Measurements from ENCODE around the gene BCAR3. TPM values are rescaled to one million over a fixed set of nuclear protein-coding genes. Genes with fewer than 3 reads are reported as not detected.

The BCAR3 gene
- total and polyA plus RNA-seq, 2 of the 4 experiments (the other 2 are of a cell fraction): 41.4 to 46.4 TPM

- Histone ChIP-seq H3K14ac (replicated peaks; ENCODE audit: low read depth, low read length) (no peak overlapping the region), H3K9ac (ENCODE audit: low read depth, low read length) (no peak overlapping the region), H4K8ac (ENCODE audit: low read depth in 2 of 2, low read length in 2 of 2) (0 out of 4 replicates have a peak overlapping the region, but pooled peaks of 1 of the 2 experiments have one; percentile 1), H2AK5ac (ENCODE audit: low read depth, low read length) (no peak overlapping the region), H2BK20ac (ENCODE audit: low read depth, low read length) (0 out of 2 replicates have a peak overlapping the region, but pooled peaks have one; percentile 24), H4K5ac (ENCODE audit: low read depth, low read length) (no peak overlapping the region), H2BK5ac (ENCODE audit: low read depth, low read length, poor library complexity, severe bottlenecking) (peak overlapping the region; percentile 15), H3K23ac (ENCODE audit: low read depth, low read length) (no peak overlapping the region), H3K56ac (ENCODE audit: extremely low read depth, insufficient read depth, low read length) (no peak overlapping the region), H3K9me1 (ENCODE audit: insufficient read depth, low read length) (peaks cover 17% of the 10 kb centered on the region), H3K18ac (ENCODE audit: low read depth, low read length) (no peak overlapping the region), H2AFZ (replicated peaks; ENCODE audit: low read length, poor library complexity) (no peak overlapping the region), H2AK9ac (replicated peaks; ENCODE audit: low read depth, low read length, poor library complexity) (no peak overlapping the region), H3K4me2 (ENCODE audit: low read depth, low read length) (no peak overlapping the region; the same call in 1 of the 2 replicates), H3K36me3 (ENCODE audit: control insufficient read depth, insufficient read depth, low read length) (peaks cover 33% of the 10 kb centered on the region), H3K27ac (ENCODE audit: insufficient read depth, low read length) (peak overlapping the region; percentile 63; the same call in 1 of the 2 replicates), H3K4ac (ENCODE audit: low read depth, low read length) (0 out of 2 replicates have a peak overlapping the region, but pooled peaks have one; percentile 2), H4K91ac (ENCODE audit: insufficient read depth, low read depth, low read length) (0 out of 2 replicates have a peak overlapping the region, but pooled peaks have one; percentile 11), H3K79me1 (ENCODE audit: low read depth in 1 of 2, low read length in 2 of 2) (peaks cover 14 to 63% of the 10 kb centered on the region in 2 experiments), H3K4me3 (ENCODE audit: insufficient read depth, low read depth, low read length) (no peak overlapping the region), H3K4me1 (ENCODE audit: control insufficient read depth, insufficient read depth, low read length) (peaks cover 10% of the 10 kb centered on the region), H4K20me1 (ENCODE audit: insufficient read depth, low read length) (peaks cover 26% of the 10 kb centered on the region), H2BK15ac (ENCODE audit: low read depth, low read length) (no peak overlapping the region), H2BK120ac (ENCODE audit: low read depth, low read length) (no peak overlapping the region), H3K27me3 (ENCODE audit: control insufficient read depth, insufficient read depth, low read length) (no peaks in the 10 kb centered on the region), H3K9me3 (ENCODE audit: control insufficient read depth, insufficient read depth, low read length) (no peaks in the 10 kb centered on the region)
- intact Hi-C loops (cut with micrococcal nuclease) (no loop called here), in situ Hi-C loops (cut with MboI; ENCODE audit: low sequenced_read_pairs) (loop anchor here (25.0 kb wide), 1 partner anchor 103 kb away; no protein-coding TSS in a partner anchor), dilution Hi-C loops (cut with HindIII; ENCODE audit: low sequenced_read_pairs, unreplicated experiment) (no loop called here)
- ATAC-seq (ENCODE audit: low read depth) (peak; percentile 48), DNase-seq (peak; percentile 85)
- WGBS, 2 experiments (ENCODE audit: extremely low coverage in 2 of 2, insufficient read length in 1 of 2): no CpG with 5 or more reads among the region's 4 CpGs
- BruUV-seq (replicated peaks): no TSS peak
- ChIA-PET POLR2A (ENCODE audit: unreplicated experiment) (no interaction called here), CTCF (no interaction called here)
- TF ChIP-seq, protein P1, sequence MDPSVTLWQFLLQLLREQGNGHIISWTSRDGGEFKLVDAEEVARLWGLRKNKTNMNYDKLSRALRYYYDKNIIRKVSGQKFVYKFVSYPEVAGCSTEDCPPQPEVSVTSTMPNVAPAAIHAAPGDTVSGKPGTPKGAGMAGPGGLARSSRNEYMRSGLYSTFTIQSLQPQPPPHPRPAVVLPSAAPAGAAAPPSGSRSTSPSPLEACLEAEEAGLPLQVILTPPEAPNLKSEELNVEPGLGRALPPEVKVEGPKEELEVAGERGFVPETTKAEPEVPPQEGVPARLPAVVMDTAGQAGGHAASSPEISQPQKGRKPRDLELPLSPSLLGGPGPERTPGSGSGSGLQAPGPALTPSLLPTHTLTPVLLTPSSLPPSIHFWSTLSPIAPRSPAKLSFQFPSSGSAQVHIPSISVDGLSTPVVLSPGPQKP (IDR thresholded peaks at IDR 0.05; ENCODE audit: borderline replicate concordance, low read depth, low read length): no peak
- TF ChIP-seq FOS (IDR thresholded peaks at IDR 0.05; ENCODE audit: low read depth, low read length): no peak
- TF ChIP-seq USF2 (IDR thresholded peaks at IDR 0.05; ENCODE audit: low read depth, low read length): peak; percentile 53
Observed at GRCh38 chr1:93565496-93566206, 116.0 kb downstream of the BCAR3 start.

All from IMR-90 (cell line).